PC-9 (cell line): ENCODE data around the gene PLEKHA5. TPM values are rescaled to one million over a fixed set of nuclear protein-coding genes. Genes with fewer than 3 reads are reported as not detected.

ENCODE experiments used
- BruUV-seq: library from RNA; stranded (reverse); fragments of 400-500 nt; replicated peaks from 2 replicates; lab custom pipeline; 2021; lab: Mats Ljungman, UMichigan
- CTCF ChIA-PET: fragments of 300-600 bp; sonication (Branson Sonifier 250); formaldehyde crosslinking; loops from one replicate; lab custom pipeline; 2022; ENCODE audit warnings: antibody characterized with exemption; lab: Charles Lee
- POLR2A ChIA-PET: fragments of 300-600 bp; sonication (Branson Sonifier 250); formaldehyde crosslinking; loops from one replicate; lab custom pipeline; 2022; ENCODE audit warnings: antibody characterized with exemption; ENCODE audit not compliant: unreplicated experiment; lab: Charles Lee
- DNase-seq, 2 experiments: peaks; one replicate each; pipeline versions ENCODE4 v3.0.0 to v3.0.0-alpha.2; 2015 to 2022; ENCODE audit warnings: mixed read lengths in 1 of 2
- H2AFZ ChIP-seq: fragments of 200-600 bp; sonication (generic); 2 replicates; pipeline ENCODE4 v1.8.1; 2017; ENCODE audit warnings: antibody characterized with exemption
- H3F3A ChIP-seq: fragments of 200-600 bp; sonication (generic); 2 replicates; pipeline ENCODE4 v1.8.1; 2017; ENCODE audit warnings: antibody characterized with exemption, mild to moderate bottlenecking, low read depth; ENCODE audit not compliant: insufficient read depth
- H3K27ac ChIP-seq: fragments of 200-600 bp; sonication (generic); 2 replicates; pipeline ENCODE4 v1.6.1; 2016; ENCODE audit warnings: mixed run types
- H3K27me3 ChIP-seq: fragments of 200-600 bp; sonication (generic); 2 replicates; pipeline ENCODE4 v1.6.1; 2016; ENCODE audit warnings: low read depth, mixed run types; ENCODE audit not compliant: insufficient read depth
- H3K36me3 ChIP-seq: fragments of 200-600 bp; sonication (generic); 2 replicates; pipeline ENCODE4 v1.6.1; 2016; ENCODE audit warnings: low read depth, mixed run types
- H3K4me1 ChIP-seq: fragments of 200-600 bp; sonication (generic); replicated peaks from 2 replicates; pipeline ENCODE4 v1.6.1; 2016; ENCODE audit warnings: mixed run types; ENCODE audit not compliant: insufficient read depth
- H3K4me2 ChIP-seq: fragments of 200-600 bp; sonication (generic); 2 replicates; pipeline ENCODE4 v1.6.1; 2017; ENCODE audit warnings: mixed run types
- H3K4me3 ChIP-seq: fragments of 200-600 bp; sonication (generic); 2 replicates; pipeline ENCODE4 v1.6.1; 2016; ENCODE audit warnings: mixed run types
- H3K79me2 ChIP-seq: fragments of 200-600 bp; sonication (generic); 2 replicates; pipeline ENCODE4 v1.6.1; 2017; ENCODE audit warnings: low read depth, mixed run types
- H3K9me2 ChIP-seq: fragments of 200-600 bp; sonication (generic); 2 replicates; pipeline ENCODE4 v1.8.1; 2017; ENCODE audit warnings: mild to moderate bottlenecking; ENCODE audit not compliant: insufficient read depth
- H3K9me3 ChIP-seq: fragments of 200-600 bp; sonication (generic); 2 replicates; pipeline ENCODE4 v1.8.1; 2016; ENCODE audit warnings: low read depth; ENCODE audit not compliant: insufficient read depth
- H4K20me1 ChIP-seq: fragments of 200-600 bp; sonication (generic); 2 replicates; pipeline ENCODE4 v1.8.1; 2017; ENCODE audit not compliant: insufficient read depth
- EZH2 ChIP-seq: fragments of 200-600 bp; sonication (generic); IDR thresholded peaks from 2 replicates; pipeline ENCODE4 v1.8.0; 2017; ENCODE audit warnings: antibody characterized with exemption, low read depth
- intact Hi-C: fragments of 100-400 bp; cut with micrococcal nuclease; formaldehyde crosslinking; loops from one replicate; pipeline ENCODE4 v1.10.0; 2022; ENCODE audit not compliant: unreplicated experiment
- total RNA-seq: library from RNA; stranded (reverse); gene quantifications from 2 replicates; pipeline ENCODE4 v1.2.3, GENCODE V29; 2021
- TF ChIP-seq, protein P1 (sequence below): fragments of 200-600 bp; sonication (generic); conservative IDR thresholded peaks from 2 replicates; pipeline ENCODE4 v1.6.1; 2017; ENCODE audit warnings: mixed run types, antibody characterized with exemption, mild to moderate bottlenecking, moderate library complexity

PLEKHA5 gene
- total RNA-seq, 1 experiment from 2014 or later: 54.1 TPM

DNA sequence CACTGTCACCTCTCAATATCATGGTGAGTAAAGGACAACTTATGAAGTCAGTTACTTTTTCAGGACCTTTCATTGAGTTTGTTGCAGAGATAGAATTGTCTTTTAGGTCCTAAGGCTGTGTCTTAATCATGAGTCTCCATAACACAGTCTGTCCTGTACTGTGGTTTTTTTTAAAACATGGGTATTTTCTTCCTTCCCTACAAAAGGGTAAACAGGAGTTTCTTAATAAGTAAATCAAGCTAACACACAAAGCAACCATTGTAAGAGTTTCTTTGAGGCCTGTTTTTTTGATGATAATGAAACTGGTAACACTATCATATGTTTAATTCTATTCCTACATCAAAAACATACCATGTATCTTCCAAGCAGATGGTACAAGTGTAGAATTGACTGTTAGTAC is 101.4 kb downstream of the PLEKHA5 start:
- no TSS peak for BruUV-seq
- H3K9me3 ChIP-seq: peaks cover 3% of the 10 kb centered on the region; the same call in 1 of the 2 replicates
- H3K4me3 ChIP-seq: no peak overlapping the region
- intact Hi-C loops: no loop called here
- DNase-seq: no peak
- TF ChIP-seq, protein P1, sequence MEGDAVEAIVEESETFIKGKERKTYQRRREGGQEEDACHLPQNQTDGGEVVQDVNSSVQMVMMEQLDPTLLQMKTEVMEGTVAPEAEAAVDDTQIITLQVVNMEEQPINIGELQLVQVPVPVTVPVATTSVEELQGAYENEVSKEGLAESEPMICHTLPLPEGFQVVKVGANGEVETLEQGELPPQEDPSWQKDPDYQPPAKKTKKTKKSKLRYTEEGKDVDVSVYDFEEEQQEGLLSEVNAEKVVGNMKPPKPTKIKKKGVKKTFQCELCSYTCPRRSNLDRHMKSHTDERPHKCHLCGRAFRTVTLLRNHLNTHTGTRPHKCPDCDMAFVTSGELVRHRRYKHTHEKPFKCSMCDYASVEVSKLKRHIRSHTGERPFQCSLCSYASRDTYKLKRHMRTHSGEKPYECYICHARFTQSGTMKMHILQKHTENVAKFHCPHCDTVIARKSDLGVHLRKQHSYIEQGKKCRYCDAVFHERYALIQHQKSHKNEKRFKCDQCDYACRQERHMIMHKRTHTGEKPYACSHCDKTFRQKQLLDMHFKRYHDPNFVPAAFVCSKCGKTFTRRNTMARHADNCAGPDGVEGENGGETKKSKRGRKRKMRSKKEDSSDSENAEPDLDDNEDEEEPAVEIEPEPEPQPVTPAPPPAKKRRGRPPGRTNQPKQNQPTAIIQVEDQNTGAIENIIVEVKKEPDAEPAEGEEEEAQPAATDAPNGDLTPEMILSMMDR: no peak
- TF ChIP-seq EZH2: no peak
- H3K27ac ChIP-seq: no peak overlapping the region
- no peaks in the 10 kb centered on the region for H3K27me3 ChIP-seq
- 0 out of 2 replicates have a peak, but pooled peaks cover 7% of the 10 kb centered on the region for H4K20me1 ChIP-seq
- POLR2A ChIA-PET: no interaction called here
- H3K79me2 ChIP-seq: peaks cover 6% of the 10 kb centered on the region; the same call in 1 of the 2 replicates
- no peaks in the 10 kb centered on the region for H3K9me2 ChIP-seq
- no peak overlapping the region for H3K4me2 ChIP-seq
- H2AFZ ChIP-seq: no peak overlapping the region
- no peaks in the 10 kb centered on the region for H3K4me1 ChIP-seq
- CTCF ChIA-PET: no interaction called here
- no peaks in the 10 kb centered on the region for H3K36me3 ChIP-seq
- H3F3A ChIP-seq: no peaks in the 10 kb centered on the region

DNA sequence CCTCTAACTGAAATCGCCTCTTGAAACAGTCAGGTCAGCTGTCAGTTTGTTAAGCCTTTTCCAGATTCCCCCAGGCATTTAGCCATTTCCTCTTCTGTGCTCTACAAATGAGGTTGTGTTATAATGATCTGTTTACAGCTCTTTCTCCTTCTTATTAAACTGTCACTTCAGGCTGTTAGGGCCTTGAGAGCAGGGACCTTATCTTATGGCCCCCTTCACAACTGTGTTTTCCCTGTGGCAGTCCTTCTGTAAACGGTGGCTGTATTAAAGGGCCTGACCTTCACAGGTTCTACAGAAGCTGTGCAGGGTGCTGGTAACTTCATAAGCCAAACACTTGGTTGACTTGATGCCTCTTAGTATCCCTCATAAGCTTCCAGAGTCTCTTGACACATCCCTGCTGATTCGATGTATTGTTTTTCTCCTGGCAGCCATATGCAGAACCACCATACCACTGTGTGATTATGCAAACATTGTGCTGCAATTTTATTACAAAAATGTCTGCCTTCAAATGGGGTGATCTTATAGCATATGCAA is 104.7 kb downstream of the PLEKHA5 start:
- no peak for TF ChIP-seq EZH2
- TF ChIP-seq, protein P1: no peak
- no peaks in the 10 kb centered on the region for H3F3A ChIP-seq
- BruUV-seq: no TSS peak
- H3K4me2 ChIP-seq: no peak overlapping the region
- CTCF ChIA-PET: no interaction called here
- no peaks in the 10 kb centered on the region for H3K27me3 ChIP-seq
- no peaks in the 10 kb centered on the region for H4K20me1 ChIP-seq
- H3K79me2 ChIP-seq: 0 out of 2 replicates have a peak, but pooled peaks cover 2% of the 10 kb centered on the region
- intact Hi-C loops: no loop called here
- no peak overlapping the region for H2AFZ ChIP-seq
- no peak overlapping the region for H3K27ac ChIP-seq
- POLR2A ChIA-PET: no interaction called here
- H3K4me1 ChIP-seq: no peaks in the 10 kb centered on the region
- H3K9me3 ChIP-seq: 0 out of 2 replicates have a peak, but pooled peaks cover 3% of the 10 kb centered on the region
- no peaks in the 10 kb centered on the region for H3K36me3 ChIP-seq
- DNase-seq: no peak
- H3K9me2 ChIP-seq: no peaks in the 10 kb centered on the region
- no peak overlapping the region for H3K4me3 ChIP-seq

DNA sequence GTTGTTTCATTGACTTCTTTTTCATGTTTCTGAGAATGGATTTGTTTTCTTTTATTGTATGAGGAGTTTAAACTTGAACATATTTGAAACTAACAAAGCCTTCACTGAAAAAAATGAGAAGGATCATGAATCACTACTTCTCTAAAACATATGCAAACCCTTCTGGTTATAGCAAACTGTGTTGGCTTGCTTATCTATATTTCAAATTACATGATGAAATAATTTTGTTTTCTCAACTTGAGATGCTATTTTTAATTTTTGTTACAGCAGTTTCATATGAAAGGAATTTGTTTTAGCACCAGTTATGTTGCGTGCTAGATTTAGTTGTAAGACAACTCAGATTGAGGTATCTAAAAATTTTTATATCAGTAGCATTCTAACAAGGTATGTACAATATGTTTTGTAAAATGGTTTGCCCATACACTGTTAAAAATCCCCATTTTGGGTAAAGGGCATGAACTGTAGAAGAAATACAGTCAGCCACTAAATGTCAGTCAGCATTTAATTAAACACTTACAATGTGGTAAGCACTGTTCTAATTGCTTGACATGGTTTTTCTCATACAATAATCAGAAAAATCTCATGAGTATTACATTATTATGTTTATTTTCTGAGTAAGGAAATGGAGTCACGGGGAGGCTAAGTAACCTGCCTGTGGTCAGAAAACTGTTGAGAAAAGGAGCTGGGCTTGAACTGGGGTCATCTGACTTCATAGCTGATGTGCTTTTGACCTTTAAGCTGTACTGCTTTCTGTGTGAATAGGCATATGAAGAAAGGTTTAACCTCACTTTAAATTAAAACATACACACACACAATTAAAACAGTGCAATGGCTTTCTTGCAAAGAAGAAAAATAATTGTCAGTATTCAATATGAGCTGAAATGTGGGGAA is 105.7 kb downstream of the PLEKHA5 start:
- Histone ChIP-seq H3K36me3 (no peaks in the 10 kb centered on the region), H3K79me2 (0 out of 2 replicates have a peak, but pooled peaks cover 2% of the 10 kb centered on the region), H3K27me3 (no peaks in the 10 kb centered on the region), H3K9me2 (no peaks in the 10 kb centered on the region), H3K27ac (no peak overlapping the region), H3K4me1 (no peaks in the 10 kb centered on the region), H4K20me1 (no peaks in the 10 kb centered on the region), H3K9me3 (0 out of 2 replicates have a peak, but pooled peaks cover 3% of the 10 kb centered on the region), H3F3A (no peaks in the 10 kb centered on the region), H3K4me2 (no peak overlapping the region), H3K4me3 (no peak overlapping the region), H2AFZ (no peak overlapping the region)
- ChIA-PET CTCF (no interaction called here), POLR2A (no interaction called here)
- no TSS peak for BruUV-seq
- no peak for TF ChIP-seq EZH2
- TF ChIP-seq, protein P1: no peak
- intact Hi-C loops: no loop called here
- DNase-seq: no peak
